OCI-LY7 (cell line): Measurements from ENCODE around the gene ANXA7. TPM values are rescaled to one million over a fixed set of nuclear protein-coding genes. Genes with fewer than 3 reads are reported as not detected.

Source experiments
- BruUV-seq: library from RNA; stranded (reverse); fragments of 400-500 nt; replicated peaks from 2 replicates; lab custom pipeline; 2021; lab: Mats Ljungman, UMichigan
- CTCF ChIA-PET: fragments of 300-600 bp; sonication (Branson Sonifier 250); formaldehyde crosslinking; loops from one replicate; lab custom pipeline; 2022; ENCODE audit warnings: antibody characterized with exemption; ENCODE audit not compliant: unreplicated experiment; lab: Charles Lee
- POLR2A ChIA-PET: fragments of 300-600 bp; sonication (Branson Sonifier 250); formaldehyde crosslinking; loops from one replicate; lab custom pipeline; 2022; ENCODE audit warnings: antibody characterized with exemption; lab: Charles Lee
- DNase-seq: peaks from one replicate; pipeline ENCODE4 v3.0.0-alpha.2; 2015; ENCODE audit warnings: low spot score
- H2AFZ ChIP-seq: fragments of 200-600 bp; sonication (generic), shearing (Covaris generic); 2 replicates; pipeline ENCODE4 v1.6.1; 2014; ENCODE audit warnings: mild to moderate bottlenecking, antibody characterized with exemption, low read length, moderate library complexity
- H3K27ac ChIP-seq: fragments of 200-600 bp; sonication (generic); 2 replicates; pipeline ENCODE4 v1.5.1; 2014; ENCODE audit warnings: mixed run types, low read depth, mild to moderate bottlenecking, moderate library complexity, low read length, inconsistent platforms; ENCODE audit not compliant: poor library complexity, severe bottlenecking
- H3K36me3 ChIP-seq: fragments of 200-600 bp; sonication (generic); 2 replicates; pipeline ENCODE4 v1.6.1; 2014; ENCODE audit warnings: mild to moderate bottlenecking, antibody characterized with exemption, low read length, moderate library complexity, mixed read lengths; ENCODE audit not compliant: insufficient read depth
- H3K4me1 ChIP-seq: fragments of 200-600 bp; sonication (generic); 2 replicates; pipeline ENCODE4 v1.5.1; 2014; ENCODE audit warnings: mild to moderate bottlenecking, low read length; ENCODE audit not compliant: insufficient read depth, poor library complexity, severe bottlenecking
- H3K4me2 ChIP-seq: fragments of 200-600 bp; sonication (generic); 2 replicates; pipeline ENCODE4 v1.6.1; 2014; ENCODE audit warnings: mild to moderate bottlenecking, low read length
- H3K4me3 ChIP-seq: fragments of 200-600 bp; sonication (generic); 2 replicates; pipeline ENCODE4 v1.5.1; 2014; ENCODE audit warnings: mild to moderate bottlenecking, low read depth, low read length; ENCODE audit not compliant: poor library complexity, severe bottlenecking
- H3K79me2 ChIP-seq: fragments of 200-600 bp; sonication (generic); 2 replicates; pipeline ENCODE4 v1.6.1; 2016; ENCODE audit warnings: low read depth, mild to moderate bottlenecking, low read length, moderate library complexity, mixed read lengths; ENCODE audit not compliant: insufficient read depth
- H3K9me2 ChIP-seq: fragments of 200-600 bp; sonication (generic); 2 replicates; pipeline ENCODE4 v1.6.1; 2016; ENCODE audit warnings: mild to moderate bottlenecking, low read length, mixed read lengths; ENCODE audit not compliant: insufficient read depth
- H3K9me3 ChIP-seq: fragments of 200-600 bp; sonication (generic); 2 replicates; pipeline ENCODE4 v1.6.1; 2014; ENCODE audit warnings: mild to moderate bottlenecking, mixed run types, low read length, mixed read lengths
- H4K20me1 ChIP-seq: fragments of 200-600 bp; sonication (generic); 2 replicates; pipeline ENCODE4 v1.6.1; 2014; ENCODE audit warnings: mild to moderate bottlenecking, antibody characterized with exemption, low read length, moderate library complexity, mixed read lengths; ENCODE audit not compliant: insufficient read depth
- EZH2phosphoT487 ChIP-seq: fragments of 200-600 bp; sonication (generic); IDR thresholded peaks from 2 replicates; pipeline ENCODE4 v1.6.1; 2018; ENCODE audit warnings: low read depth, borderline replicate concordance, mild to moderate bottlenecking, mixed run types, antibody characterized with exemption, low read length, moderate library complexity, mixed read lengths
- intact Hi-C: fragments of 100-400 bp; cut with micrococcal nuclease; formaldehyde crosslinking; loops from one replicate; pipeline ENCODE4 v1.10.0; 2022; ENCODE audit not compliant: unreplicated experiment
- total RNA-seq, 2 experiments: library from RNA; depleted of rRNA in 1 of 2; stranded (reverse); fragments of >200 nt in 1 of 2; shearing (Covaris generic) in 1 of 2; gene quantifications; 2 replicates each; pipeline ENCODE4 v1.2.3, GENCODE V29; 2014 to 2022
- TF ChIP-seq, protein P1 (sequence below): fragments of 200-600 bp; sonication (generic); conservative IDR thresholded peaks from 2 replicates; pipeline ENCODE4 v1.5.1; 2014; ENCODE audit warnings: mild to moderate bottlenecking, antibody characterized with exemption, low read length, moderate library complexity, mixed read lengths

Gene ANXA7
- total RNA-seq, 2 experiments from 2014 or later: 52.0 to 86.6 TPM

DNA sequence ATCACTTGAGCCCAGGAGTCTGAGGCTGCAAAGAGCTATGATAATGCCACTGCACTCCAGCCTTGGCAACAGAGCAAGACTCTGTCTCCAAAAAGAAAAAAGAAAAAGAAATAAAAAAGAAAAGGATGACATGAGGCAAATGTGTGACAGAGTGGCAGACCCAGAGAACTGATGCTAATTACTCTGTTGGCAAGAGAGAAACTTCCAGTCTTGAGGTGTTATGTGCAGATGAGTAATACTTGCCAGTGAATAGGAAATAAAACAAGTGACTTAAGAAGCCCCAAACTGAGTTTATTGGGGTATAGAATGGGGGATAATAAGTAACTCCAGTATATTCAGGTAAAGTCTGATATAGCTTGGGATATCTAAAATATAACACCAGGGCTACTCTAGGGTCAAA is 9.5 kb upstream of the ANXA7 start:
- Histone ChIP-seq H3K9me2 (no peaks in the 10 kb centered on the region), H3K9me3 (no peaks in the 10 kb centered on the region), H4K20me1 (no peaks in the 10 kb centered on the region), H3K4me2 (no peak overlapping the region), H3K4me3 (no peak overlapping the region), H3K79me2 (no peaks in the 10 kb centered on the region), H3K27ac (no peak overlapping the region), H3K36me3 (peaks cover 58% of the 10 kb centered on the region), H3K4me1 (no peaks in the 10 kb centered on the region), H2AFZ (no peak overlapping the region)
- ChIA-PET POLR2A (interaction anchor here (0.7 kb wide), 1 partner anchor 44 kb away, joined by 3 read pairs; no protein-coding TSS in a partner anchor), CTCF (no interaction called here)
- DNase-seq: no peak
- intact Hi-C loops: no loop called here
- no TSS peak for BruUV-seq
- TF ChIP-seq EZH2phosphoT487: no peak
- TF ChIP-seq, protein P1, sequence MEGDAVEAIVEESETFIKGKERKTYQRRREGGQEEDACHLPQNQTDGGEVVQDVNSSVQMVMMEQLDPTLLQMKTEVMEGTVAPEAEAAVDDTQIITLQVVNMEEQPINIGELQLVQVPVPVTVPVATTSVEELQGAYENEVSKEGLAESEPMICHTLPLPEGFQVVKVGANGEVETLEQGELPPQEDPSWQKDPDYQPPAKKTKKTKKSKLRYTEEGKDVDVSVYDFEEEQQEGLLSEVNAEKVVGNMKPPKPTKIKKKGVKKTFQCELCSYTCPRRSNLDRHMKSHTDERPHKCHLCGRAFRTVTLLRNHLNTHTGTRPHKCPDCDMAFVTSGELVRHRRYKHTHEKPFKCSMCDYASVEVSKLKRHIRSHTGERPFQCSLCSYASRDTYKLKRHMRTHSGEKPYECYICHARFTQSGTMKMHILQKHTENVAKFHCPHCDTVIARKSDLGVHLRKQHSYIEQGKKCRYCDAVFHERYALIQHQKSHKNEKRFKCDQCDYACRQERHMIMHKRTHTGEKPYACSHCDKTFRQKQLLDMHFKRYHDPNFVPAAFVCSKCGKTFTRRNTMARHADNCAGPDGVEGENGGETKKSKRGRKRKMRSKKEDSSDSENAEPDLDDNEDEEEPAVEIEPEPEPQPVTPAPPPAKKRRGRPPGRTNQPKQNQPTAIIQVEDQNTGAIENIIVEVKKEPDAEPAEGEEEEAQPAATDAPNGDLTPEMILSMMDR: no peak

DNA sequence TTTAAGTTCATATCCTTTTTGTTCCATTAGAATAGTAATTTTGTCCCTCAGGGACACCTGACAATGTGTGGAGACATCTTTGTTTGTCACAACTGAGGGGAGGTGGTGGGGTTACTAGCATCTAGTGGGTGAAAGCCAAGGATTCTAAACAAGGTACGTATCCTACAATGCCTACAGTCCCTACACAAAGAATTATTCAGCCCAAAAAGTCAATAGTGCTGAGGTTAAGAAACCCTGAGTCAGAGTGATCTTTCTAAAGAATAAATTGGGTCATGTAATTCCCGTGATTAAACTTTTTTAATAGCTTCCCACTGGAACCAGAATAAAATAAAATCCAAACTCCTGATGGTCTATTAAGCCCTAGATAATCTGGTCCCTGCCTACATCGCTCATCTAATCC is 2.7 kb upstream of the ANXA7 start:
- TF ChIP-seq, protein P1: no peak
- TF ChIP-seq EZH2phosphoT487: no peak
- Histone ChIP-seq H3K27ac (no peak overlapping the region), H3K4me1 (peaks cover 18% of the 10 kb centered on the region), H3K4me3 (no peak overlapping the region), H3K9me3 (no peaks in the 10 kb centered on the region), H3K9me2 (no peaks in the 10 kb centered on the region), H2AFZ (no peak overlapping the region), H4K20me1 (no peaks in the 10 kb centered on the region), H3K79me2 (peaks cover 18% of the 10 kb centered on the region), H3K36me3 (no peaks in the 10 kb centered on the region), H3K4me2 (no peak overlapping the region)
- ChIA-PET CTCF (no interaction called here), POLR2A (interaction anchor here (0.7 to 1.0 kb wide), 3 partner anchors 79 to 233 kb away, joined by 4 to 7 read pairs (median 5); no protein-coding TSS in a partner anchor)
- intact Hi-C loops: no loop called here
- no TSS peak for BruUV-seq
- DNase-seq: no peak

DNA sequence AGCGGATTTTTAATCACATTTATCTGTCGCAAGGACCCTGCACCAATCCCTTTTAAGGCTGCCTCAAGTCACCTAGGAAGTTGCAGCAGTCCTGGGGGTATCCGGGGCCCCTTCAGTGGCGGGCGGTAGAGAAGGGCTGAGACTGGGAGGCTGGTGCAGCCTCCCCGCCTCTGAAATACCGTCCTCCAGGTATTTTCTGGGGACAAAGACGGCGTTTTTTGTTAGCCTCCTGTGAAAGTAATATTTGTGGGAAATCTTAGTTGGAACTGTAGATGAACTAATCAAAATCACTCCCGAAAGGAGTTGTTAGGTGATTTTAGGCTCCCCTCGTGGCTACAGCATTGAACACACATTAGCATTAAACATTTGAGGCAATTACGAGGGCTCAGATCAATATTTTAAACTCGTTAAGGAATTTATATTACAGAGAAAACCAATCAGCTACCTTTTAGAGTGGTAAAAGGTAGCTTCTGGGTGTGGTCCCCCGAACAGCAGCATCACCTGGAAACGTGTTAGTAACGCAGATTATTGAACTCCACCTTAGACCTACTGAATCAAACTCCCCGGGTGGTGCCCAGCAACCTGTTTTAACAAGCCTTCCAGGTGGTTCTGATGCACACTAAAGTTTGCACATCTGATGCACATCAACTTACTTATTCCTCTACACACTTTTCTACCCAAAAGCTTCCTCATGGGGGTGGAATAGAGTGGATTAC is 530 bp upstream of the ANXA7 start:
- Histone ChIP-seq H2AFZ (peak overlapping the region; percentile 89), H3K9me3 (no peaks in the 10 kb centered on the region), H3K4me3 (peak overlapping the region; percentile 77), H4K20me1 (no peaks in the 10 kb centered on the region), H3K27ac (peak overlapping the region; percentile 32), H3K9me2 (no peaks in the 10 kb centered on the region), H3K4me2 (peak overlapping the region; percentile 77), H3K4me1 (peaks cover 18% of the 10 kb centered on the region), H3K79me2 (peaks cover 40% of the 10 kb centered on the region), H3K36me3 (peaks cover 4% of the 10 kb centered on the region; the same call in 1 of the 2 replicates)
- POLR2A ChIA-PET: interaction anchor here (0.6 kb wide), 1 partner anchor 168 kb away, joined by 3 read pairs; no protein-coding TSS in a partner anchor
- CTCF ChIA-PET: no interaction called here
- no peak for TF ChIP-seq EZH2phosphoT487
- TF ChIP-seq, protein P1: peak; percentile 54; the same call in 1 of the 2 replicates
- BruUV-seq: TSS peak; percentile 81
- intact Hi-C loops: no loop called here
- no peak for DNase-seq
